HCT116 (cell line): ENCODE measurements around the gene AK3. TPM values are rescaled to one million over a fixed set of nuclear protein-coding genes. Genes with fewer than 3 reads are reported as not detected.

ENCODE experiments used
- ATAC-seq: fragments of 200-7000 bp; cut with Tn5 transposase; 2 replicates; pipeline ENCODE4 v1.9.1; 2020; ENCODE audit warnings: mild to moderate bottlenecking, moderate library complexity
- BruUV-seq: library from RNA; stranded (reverse); fragments of 400-500 nt; replicated peaks from 2 replicates; lab custom pipeline; 2021; lab: Mats Ljungman, UMichigan
- CTCF ChIA-PET: fragments of 300-600 bp; sonication (Branson Sonifier 250); formaldehyde crosslinking; loops from one replicate; lab custom pipeline; 2021; ENCODE audit warnings: antibody characterized with exemption; lab: Charles Lee
- POLR2A ChIA-PET: fragments of 300-600, 350-600 bp; sonication (Branson Sonifier 250); formaldehyde crosslinking; loops from one replicate; lab custom pipeline; 2021; ENCODE audit warnings: antibody characterized with exemption; lab: Charles Lee
- RAD21 ChIA-PET, 2 experiments: fragments of 300-600 bp; sonication (Branson Sonifier 250); formaldehyde crosslinking; loops; one replicate each; lab custom pipeline; 2023; ENCODE audit warnings: low total read pairs in 2 of 2; ENCODE audit not compliant: uncharacterized antibody in 2 of 2, unreplicated experiment in 2 of 2, low non-redundant PET in 1 of 2; lab: Charles Lee
- DNase-seq: peaks from one replicate; pipeline ENCODE4 v3.0.0-alpha.2; 2010; ENCODE audit warnings: low read depth, low spot score
- H2AFZ ChIP-seq: fragments of 200-600 bp; shearing (Covaris generic), sonication (generic); 2 replicates; pipeline ENCODE4 v1.6.1; 2017; ENCODE audit warnings: low read depth, mixed run types, mixed read lengths, antibody characterized with exemption, low read length; ENCODE audit not compliant: poor library complexity, severe bottlenecking
- H3K27ac ChIP-seq: 2 replicates; pipeline ENCODE4 v1.5.1; 2012; ENCODE audit warnings: low read depth, low read length
- H3K27me3 ChIP-seq: fragments of 200-600 bp; sonication (generic); 2 replicates; pipeline ENCODE4 v1.6.1; 2016; ENCODE audit warnings: mixed run types, low read length, mixed read lengths; ENCODE audit not compliant: insufficient read depth
- H3K36me3 ChIP-seq, 2 experiments: fragments of 200-500 bp in 1 of 2; fragments of 200-600 bp in 1 of 2; sonication (Bioruptor generic) in 1 of 2; sonication (generic) in 1 of 2; 2 replicates each; pipeline versions ENCODE4 v1.5.1 to v1.6.1; 2014 to 2016; ENCODE audit warnings: low read length in 2 of 2, inconsistent platforms in 1 of 2, mixed read lengths in 1 of 2, mixed run types in 1 of 2; ENCODE audit not compliant: insufficient read depth in 2 of 2, control insufficient read depth in 1 of 2
- H3K4me1 ChIP-seq, 2 experiments: fragments of 200-600 bp in 1 of 2; sonication (generic) in 1 of 2; 2 replicates each; pipeline versions ENCODE4 v1.5.1 to v1.6.1; 2012 to 2017; ENCODE audit warnings: low read length in 2 of 2, inconsistent platforms in 1 of 2, mild to moderate bottlenecking in 1 of 2, mixed read lengths in 1 of 2, mixed run types in 1 of 2, moderate library complexity in 1 of 2; ENCODE audit not compliant: insufficient read depth in 2 of 2, control insufficient read depth in 1 of 2
- H3K4me2 ChIP-seq: fragments of 200-600 bp; sonication (generic); 2 replicates; pipeline ENCODE4 v1.6.1; 2017; ENCODE audit warnings: mixed run types, low read length, mixed read lengths
- H3K4me3 ChIP-seq, 2 experiments: fragments of 200-600 bp in 1 of 2; sonication (generic) in 1 of 2; replicated peaks in 1 of 2; 2 replicates each; pipeline ENCODE4 v1.5.1; 2011 to 2016; ENCODE audit warnings: low read length in 2 of 2, control low read depth in 1 of 2, low read depth in 1 of 2, mild to moderate bottlenecking in 1 of 2, mixed read lengths in 1 of 2, mixed run types in 1 of 2
- H3K79me2 ChIP-seq: fragments of 200-600 bp; sonication (generic); 2 replicates; pipeline ENCODE4 v1.6.1; 2017; ENCODE audit warnings: mild to moderate bottlenecking, mixed run types, low read length, moderate library complexity, mixed read lengths; ENCODE audit not compliant: insufficient read depth
- H3K9ac ChIP-seq: fragments of 200-600 bp; sonication (generic); 2 replicates; pipeline ENCODE4 v1.6.1; 2016; ENCODE audit warnings: low read length, mixed read lengths
- H3K9me2 ChIP-seq: fragments of 200-600 bp; sonication (generic), shearing (Covaris generic); 2 replicates; pipeline ENCODE4 v1.6.1; 2017; ENCODE audit warnings: mixed run types, mild to moderate bottlenecking, moderate library complexity; ENCODE audit not compliant: insufficient read depth
- H3K9me3 ChIP-seq, 2 experiments: fragments of 200-500 bp in 1 of 2; fragments of 200-600 bp in 1 of 2; sonication (Bioruptor generic) in 1 of 2; sonication (generic) in 1 of 2; 2 replicates each; pipeline ENCODE4 v1.6.1; 2014 to 2017; ENCODE audit warnings: low read length in 2 of 2, mixed read lengths in 2 of 2, inconsistent platforms in 1 of 2, low read depth in 1 of 2, mild to moderate bottlenecking in 1 of 2, mixed run types in 1 of 2, moderate library complexity in 1 of 2; ENCODE audit not compliant: control insufficient read depth in 1 of 2, insufficient read depth in 1 of 2
- H4K20me1 ChIP-seq: fragments of 200-600 bp; sonication (generic), shearing (Covaris generic); 2 replicates; pipeline ENCODE4 v1.6.1; 2017; ENCODE audit warnings: mixed run types, mild to moderate bottlenecking, moderate library complexity; ENCODE audit not compliant: insufficient read depth
- ELF1 ChIP-seq: IDR thresholded peaks from 2 replicates; pipeline ENCODE4 v1.6.1; 2012; ENCODE audit warnings: low read depth, borderline replicate concordance
- POLR2AphosphoS5 ChIP-seq: IDR thresholded peaks from 2 replicates; pipeline ENCODE4 v1.6.1; 2011; ENCODE audit warnings: mild to moderate bottlenecking, low read depth, low read length, moderate library complexity
- SP1 ChIP-seq: IDR thresholded peaks from 2 replicates; pipeline ENCODE4 v1.6.1; 2012; ENCODE audit warnings: low read depth
- SRF ChIP-seq: IDR thresholded peaks from 2 replicates; pipeline ENCODE4 v1.6.1; 2012; ENCODE audit warnings: low read depth
- YY1 ChIP-seq: IDR thresholded peaks from 2 replicates; pipeline ENCODE4 v1.6.1; 2011; ENCODE audit warnings: low read length, low read depth, moderate library complexity, mild to moderate bottlenecking; ENCODE audit not compliant: insufficient replicate concordance; ENCODE audit errors: extremely low read depth
- intact Hi-C: fragments of 100-400 bp; cut with micrococcal nuclease; formaldehyde crosslinking; loops from 2 replicates; pipeline ENCODE4 v1.10.0; 2022
- total RNA-seq: library from RNA; stranded (reverse); gene quantifications from one replicate; pipeline ENCODE4 v1.2.1, GENCODE V29; 2021; ENCODE audit not compliant: unreplicated experiment
- TF ChIP-seq, protein P1 (sequence below): IDR thresholded peaks from 2 replicates; pipeline ENCODE4 v1.6.1; 2012; ENCODE audit warnings: low read depth
- TF ChIP-seq, protein P2 (sequence below): IDR thresholded peaks from 2 replicates; pipeline ENCODE4 v1.6.1; 2012
- TF ChIP-seq, protein P3 (sequence below), 3 experiments: fragments of 200-600 bp in 1 of 3; sonication (generic) in 1 of 3; IDR thresholded peaks in 2 of 3; conservative IDR thresholded peaks in 1 of 3; 2 replicates each; pipeline ENCODE4 v1.5.1; 2012 to 2017; ENCODE audit warnings: low read depth in 2 of 3, low read length in 2 of 3, antibody characterized with exemption in 1 of 3, borderline replicate concordance in 1 of 3, control low read depth in 1 of 3, mild to moderate bottlenecking in 1 of 3, mixed read lengths in 1 of 3, mixed run types in 1 of 3, moderate library complexity in 1 of 3; ENCODE audit not compliant: insufficient read depth in 1 of 3

Gene AK3
- total RNA-seq, 1 experiment from 2014 or later: 43.0 TPM

DNA sequence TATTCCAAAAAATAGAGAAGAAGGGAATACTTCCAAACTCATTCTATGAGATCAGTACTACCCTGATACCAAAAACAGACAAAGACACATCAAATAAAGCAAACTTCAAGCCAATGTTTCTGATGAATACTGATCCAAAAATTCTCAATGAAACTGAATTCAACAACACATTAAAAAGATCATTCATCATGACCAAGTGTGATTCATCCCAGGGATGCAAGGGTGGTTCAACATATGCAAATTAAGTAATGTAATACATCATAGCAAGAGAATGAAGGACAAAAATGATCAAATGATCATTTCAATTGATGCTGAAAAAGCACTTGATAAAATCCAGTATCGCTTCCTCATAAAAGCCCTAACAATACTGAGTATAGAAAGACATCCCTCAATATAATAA, 46.9 kb upstream of the AK3 start:
- H3K9me2 ChIP-seq: no peaks in the 10 kb centered on the region
- no peak overlapping the region for H3K4me3 ChIP-seq
- intact Hi-C loops: no loop called here
- no peaks in the 10 kb centered on the region for H3K36me3 ChIP-seq
- H3K79me2 ChIP-seq: peaks cover under 1% of the 10 kb centered on the region; the same call in 1 of the 2 replicates
- ATAC-seq: no peak
- H3K27me3 ChIP-seq: no peaks in the 10 kb centered on the region
- ChIA-PET CTCF (no interaction called here), RAD21 (no interaction called here), POLR2A (no interaction called here)
- no peaks in the 10 kb centered on the region for H4K20me1 ChIP-seq
- no peak overlapping the region for H3K4me2 ChIP-seq
- no peak overlapping the region for H3K9ac ChIP-seq
- H2AFZ ChIP-seq: peak overlapping the region; percentile 16
- H3K27ac ChIP-seq: no peak overlapping the region
- TF ChIP-seq, protein P1, sequence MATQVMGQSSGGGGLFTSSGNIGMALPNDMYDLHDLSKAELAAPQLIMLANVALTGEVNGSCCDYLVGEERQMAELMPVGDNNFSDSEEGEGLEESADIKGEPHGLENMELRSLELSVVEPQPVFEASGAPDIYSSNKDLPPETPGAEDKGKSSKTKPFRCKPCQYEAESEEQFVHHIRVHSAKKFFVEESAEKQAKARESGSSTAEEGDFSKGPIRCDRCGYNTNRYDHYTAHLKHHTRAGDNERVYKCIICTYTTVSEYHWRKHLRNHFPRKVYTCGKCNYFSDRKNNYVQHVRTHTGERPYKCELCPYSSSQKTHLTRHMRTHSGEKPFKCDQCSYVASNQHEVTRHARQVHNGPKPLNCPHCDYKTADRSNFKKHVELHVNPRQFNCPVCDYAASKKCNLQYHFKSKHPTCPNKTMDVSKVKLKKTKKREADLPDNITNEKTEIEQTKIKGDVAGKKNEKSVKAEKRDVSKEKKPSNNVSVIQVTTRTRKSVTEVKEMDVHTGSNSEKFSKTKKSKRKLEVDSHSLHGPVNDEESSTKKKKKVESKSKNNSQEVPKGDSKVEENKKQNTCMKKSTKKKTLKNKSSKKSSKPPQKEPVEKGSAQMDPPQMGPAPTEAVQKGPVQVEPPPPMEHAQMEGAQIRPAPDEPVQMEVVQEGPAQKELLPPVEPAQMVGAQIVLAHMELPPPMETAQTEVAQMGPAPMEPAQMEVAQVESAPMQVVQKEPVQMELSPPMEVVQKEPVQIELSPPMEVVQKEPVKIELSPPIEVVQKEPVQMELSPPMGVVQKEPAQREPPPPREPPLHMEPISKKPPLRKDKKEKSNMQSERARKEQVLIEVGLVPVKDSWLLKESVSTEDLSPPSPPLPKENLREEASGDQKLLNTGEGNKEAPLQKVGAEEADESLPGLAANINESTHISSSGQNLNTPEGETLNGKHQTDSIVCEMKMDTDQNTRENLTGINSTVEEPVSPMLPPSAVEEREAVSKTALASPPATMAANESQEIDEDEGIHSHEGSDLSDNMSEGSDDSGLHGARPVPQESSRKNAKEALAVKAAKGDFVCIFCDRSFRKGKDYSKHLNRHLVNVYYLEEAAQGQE: no peak
- TF ChIP-seq YY1 (no peak), SP1 (no peak), SRF (no peak), POLR2AphosphoS5 (no peak), ELF1 (no peak)
- TF ChIP-seq, protein P2, sequence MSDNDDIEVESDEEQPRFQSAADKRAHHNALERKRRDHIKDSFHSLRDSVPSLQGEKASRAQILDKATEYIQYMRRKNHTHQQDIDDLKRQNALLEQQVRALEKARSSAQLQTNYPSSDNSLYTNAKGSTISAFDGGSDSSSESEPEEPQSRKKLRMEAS: no peak
- TF ChIP-seq, protein P3, sequence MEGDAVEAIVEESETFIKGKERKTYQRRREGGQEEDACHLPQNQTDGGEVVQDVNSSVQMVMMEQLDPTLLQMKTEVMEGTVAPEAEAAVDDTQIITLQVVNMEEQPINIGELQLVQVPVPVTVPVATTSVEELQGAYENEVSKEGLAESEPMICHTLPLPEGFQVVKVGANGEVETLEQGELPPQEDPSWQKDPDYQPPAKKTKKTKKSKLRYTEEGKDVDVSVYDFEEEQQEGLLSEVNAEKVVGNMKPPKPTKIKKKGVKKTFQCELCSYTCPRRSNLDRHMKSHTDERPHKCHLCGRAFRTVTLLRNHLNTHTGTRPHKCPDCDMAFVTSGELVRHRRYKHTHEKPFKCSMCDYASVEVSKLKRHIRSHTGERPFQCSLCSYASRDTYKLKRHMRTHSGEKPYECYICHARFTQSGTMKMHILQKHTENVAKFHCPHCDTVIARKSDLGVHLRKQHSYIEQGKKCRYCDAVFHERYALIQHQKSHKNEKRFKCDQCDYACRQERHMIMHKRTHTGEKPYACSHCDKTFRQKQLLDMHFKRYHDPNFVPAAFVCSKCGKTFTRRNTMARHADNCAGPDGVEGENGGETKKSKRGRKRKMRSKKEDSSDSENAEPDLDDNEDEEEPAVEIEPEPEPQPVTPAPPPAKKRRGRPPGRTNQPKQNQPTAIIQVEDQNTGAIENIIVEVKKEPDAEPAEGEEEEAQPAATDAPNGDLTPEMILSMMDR (IDR thresholded peaks at IDR 0.05 in 2 of 3, conservative IDR thresholded peaks at IDR 0.05 in 1 of 3; ENCODE audit: borderline replicate concordance in 1 of 3, insufficient read depth in 1 of 3, low read depth in 2 of 3, low read length in 2 of 3): no peak
- H3K9me3 ChIP-seq: no peaks in the 10 kb centered on the region
- peaks cover 3 to 7% of the 10 kb centered on the region in 2 experiments; a peak in 2 of 4 replicates for H3K4me1 ChIP-seq
- DNase-seq: no peak
- no TSS peak for BruUV-seq
